NCI-H128 (cell line): ENCODE data around the gene PPP1R18.
"Not testable (repeated sequence)": the region's sequence is repeated elsewhere in the genome, so short reads cannot be mapped to it uniquely, and the experiment has no call there.

Experiments
- DNase-seq: peaks from one replicate; lab custom pipeline; 2025; ENCODE audit not compliant: unreplicated experiment; lab: John Stamatoyannopoulos, UW

The PPP1R18 gene

GRCh38 chr6:30670760-30671527 lies 15.5 kb downstream of the PPP1R18 start:
- no peak for DNase-seq

GRCh38 chr6:30666300-30666699 lies 20.1 kb downstream of the PPP1R18 start:
- not testable (repeated sequence) for DNase-seq

- DNase-seq: no peak
These were observed 21.3 kb downstream of the PPP1R18 start for GRCh38 chr6:30664994-30665767.

- DNase-seq: not testable (repeated sequence)
These were observed 28.5 kb downstream of the PPP1R18 start for GRCh38 chr6:30657922-30658321.

GRCh38 chr6:30657454-30657853 lies 29.0 kb downstream of the PPP1R18 start:
- no peak for DNase-seq

GRCh38 chr6:30656513-30656912 lies 29.9 kb downstream of the PPP1R18 start:
- DNase-seq: no peak

GRCh38 chr6:30655743-30656094 lies 30.7 kb downstream of the PPP1R18 start:
- no peak for DNase-seq

GRCh38 chr6:30654798-30655742 lies 31.4 kb downstream of the PPP1R18 start:
- no peak for DNase-seq

GRCh38 chr6:30651143-30651542 lies 35.3 kb downstream of the PPP1R18 start:
- no peak for DNase-seq

- peak; percentile 86 for DNase-seq
These were observed 39.0 kb downstream of the PPP1R18 start for GRCh38 chr6:30647242-30648116.

- peak; percentile 86 for DNase-seq
These were observed 39.8 kb downstream of the PPP1R18 start, which contains the start of gene C6orf136 for GRCh38 chr6:30646450-30647241. C6orf136 (plus strand) TSS chr6:30647133; CDS start chr6:30647232, 99 bp downstream.

GRCh38 chr6:30645989-30646388 lies 40.5 kb downstream of the PPP1R18 start:
- DNase-seq: no peak

GRCh38 chr6:30644769-30645168 lies 41.7 kb downstream of the PPP1R18 start:
- DNase-seq: no peak

- DNase-seq: no peak
These were observed 42.8 kb downstream of the PPP1R18 start for GRCh38 chr6:30643656-30644055.

- no peak for DNase-seq
These were observed 45.4 kb downstream of the PPP1R18 start for GRCh38 chr6:30641048-30641447.

- DNase-seq: no peak
These were observed 46.0 kb downstream of the PPP1R18 start for GRCh38 chr6:30640481-30640880.

- no peak for DNase-seq
These were observed 50.6 kb downstream of the PPP1R18 start for GRCh38 chr6:30635834-30636233.

- peak; percentile 28 for DNase-seq
These were observed 59.7 kb downstream of the PPP1R18 start, which contains the start of gene ATAT1 for GRCh38 chr6:30626484-30627366. ATAT1 (plus strand) TSS chr6:30626874.
